Neuronal stem cell (in vitro differentiated cells): ENCODE measurements around the gene METRN.

Source experiments
- DNase-seq: peaks from one replicate; pipeline ENCODE4 v3.0.0-alpha.2; 2013; ENCODE audit warnings: low spot score
- H2AFZ ChIP-seq: one replicate; pipeline ENCODE4 v1.6.1; 2013; ENCODE audit warnings: mild to moderate bottlenecking, low read length, inconsistent platforms
- H2AK5ac ChIP-seq: 2 replicates; pipeline ENCODE4 v1.6.1; 2013; ENCODE audit warnings: low read depth, mild to moderate bottlenecking, inconsistent platforms, low read length, moderate library complexity, mixed read lengths
- H2BK120ac ChIP-seq: 2 replicates; pipeline ENCODE4 v1.6.1; 2013; ENCODE audit warnings: low read depth, mild to moderate bottlenecking, inconsistent platforms, low read length, moderate library complexity, mixed read lengths
- H2BK12ac ChIP-seq: one replicate; pipeline ENCODE4 v1.6.1; 2013; ENCODE audit warnings: low read length, inconsistent platforms
- H2BK15ac ChIP-seq: 2 replicates; pipeline ENCODE4 v1.6.1; 2013; ENCODE audit warnings: mild to moderate bottlenecking, low read length, inconsistent platforms, mixed read lengths
- H2BK5ac ChIP-seq: one replicate; pipeline ENCODE4 v1.6.1; 2013; ENCODE audit warnings: inconsistent platforms, mild to moderate bottlenecking, low read length, moderate library complexity
- H3K14ac ChIP-seq: one replicate; pipeline ENCODE4 v1.6.1; 2013; ENCODE audit warnings: low read length, inconsistent platforms
- H3K18ac ChIP-seq: 2 replicates; pipeline ENCODE4 v1.6.1; 2013; ENCODE audit warnings: low read length, inconsistent platforms
- H3K23ac ChIP-seq: 2 replicates; pipeline ENCODE4 v1.6.1; 2013; ENCODE audit warnings: low read depth, mild to moderate bottlenecking, mixed read lengths, low read length, inconsistent platforms; ENCODE audit not compliant: poor library complexity
- H3K27ac ChIP-seq: replicated peaks from 3 replicates; pipeline ENCODE4 v1.5.1; 2013; ENCODE audit warnings: low read length, inconsistent platforms
- H3K27me3 ChIP-seq, 3 experiments: 2 replicates each; pipeline ENCODE4 v1.6.1; 2013; ENCODE audit warnings: low read length in 3 of 3, mild to moderate bottlenecking in 2 of 3, inconsistent platforms in 1 of 3, low read depth in 1 of 3, mixed read lengths in 1 of 3, moderate library complexity in 1 of 3; ENCODE audit not compliant: control insufficient read depth in 3 of 3, insufficient read depth in 3 of 3
- H3K36me3 ChIP-seq, 2 donors: replicated peaks in 1 of 2; 2 replicates each; pipeline ENCODE4 v1.6.1; 2013; ENCODE audit warnings: low read length in 2 of 2; ENCODE audit not compliant: control insufficient read depth in 2 of 2, insufficient read depth in 2 of 2
- H3K4ac ChIP-seq: 2 replicates; pipeline ENCODE4 v1.6.1; 2013; ENCODE audit warnings: inconsistent platforms, mild to moderate bottlenecking, low read length, moderate library complexity
- H3K4me1 ChIP-seq, 2 donors: 1 replicate in 1 of 2; 2 replicates in 1 of 2; pipeline ENCODE4 v1.6.1; 2013; ENCODE audit warnings: low read length in 2 of 2, low read depth in 1 of 2; ENCODE audit not compliant: control insufficient read depth in 2 of 2, insufficient read depth in 1 of 2
- H3K4me2 ChIP-seq: one replicate; pipeline ENCODE4 v1.6.1; 2013; ENCODE audit warnings: mild to moderate bottlenecking, low read length, inconsistent platforms; ENCODE audit not compliant: insufficient read depth, poor library complexity, severe bottlenecking
- H3K4me3 ChIP-seq, 2 donors: 2 replicates each; pipeline ENCODE4 v1.5.1; 2013; ENCODE audit warnings: low read length in 2 of 2, mild to moderate bottlenecking in 2 of 2, inconsistent platforms in 1 of 2, moderate library complexity in 1 of 2
- H3K79me1 ChIP-seq: one replicate; pipeline ENCODE4 v1.6.1; 2013; ENCODE audit warnings: low read depth, mild to moderate bottlenecking, inconsistent platforms, low read length, moderate library complexity
- H3K9ac ChIP-seq: one replicate; pipeline ENCODE4 v1.6.1; 2013; ENCODE audit warnings: mild to moderate bottlenecking, low read depth, low read length, inconsistent platforms; ENCODE audit not compliant: poor library complexity
- H3K9me3 ChIP-seq, 2 donors: replicated peaks in 1 of 2; 2 replicates each; pipeline versions ENCODE3 to v1.6.1; 2013; ENCODE audit warnings: low read length in 2 of 2, mild to moderate bottlenecking in 2 of 2, inconsistent platforms in 1 of 2, low read depth in 1 of 2, mixed read lengths in 1 of 2, moderate library complexity in 1 of 2; ENCODE audit not compliant: control insufficient read depth in 2 of 2, insufficient read depth in 1 of 2
- H4K8ac ChIP-seq: one replicate; pipeline ENCODE4 v1.6.1; 2013; ENCODE audit warnings: low read depth, mild to moderate bottlenecking, inconsistent platforms, low read length, moderate library complexity
- H4K91ac ChIP-seq: one replicate; pipeline ENCODE4 v1.6.1; 2013; ENCODE audit warnings: low read length, low read depth, mild to moderate bottlenecking, inconsistent platforms; ENCODE audit not compliant: poor library complexity
- WGBS, 2 donors: extraction: QIAGEN DNeasy Blood & Tissue Kit; methylation state at CpG; one replicate each; pipeline ENCODE4 v1.1.7; 2013; ENCODE audit warnings: missing lambda C conversion rate in 2 of 2, mixed read lengths in 1 of 2; ENCODE audit not compliant: insufficient read length in 2 of 2, insufficient replicate concordance in 1 of 2; ENCODE audit errors: extremely low coverage in 2 of 2; 5-methylcytosine and 5-hydroxymethylcytosine counted together

METRN gene

GRCh38 chr16:722835-723633 is 8.1 kb downstream of the METRN start:
- WGBS, 2 donors, result no CpG with 5 or more reads among the region's 24 CpGs
- Histone ChIP-seq H3K23ac (no peak overlapping the region), H3K27me3 (peaks cover 0 to 13% (median 0%) of the 10 kb centered on the region in 3 experiments)

GRCh38 chr16:723695-724094 is 8.8 kb downstream of the METRN start:
- H4K91ac ChIP-seq, result no peak overlapping the region
- no peak overlapping the region for H3K4me3 ChIP-seq
- no peak overlapping the region for H2BK12ac ChIP-seq
- no peak overlapping the region for H2AK5ac ChIP-seq
- H3K27me3 ChIP-seq, result peaks cover 0 to 16% (median 0%) of the 10 kb centered on the region in 3 experiments
- no peak overlapping the region for H3K9ac ChIP-seq
- H3K79me1 ChIP-seq, result peaks cover 19% of the 10 kb centered on the region
- H3K4me1 ChIP-seq, result peaks cover 27 to 30% of the 10 kb centered on the region in 2 donors
- no peaks in the 10 kb centered on the region for H3K9me3 ChIP-seq
- WGBS, 2 donors, result no CpG with 5 or more reads among the region's 9 CpGs
- no peak overlapping the region for H2AFZ ChIP-seq
- no peak for DNase-seq
- H3K18ac ChIP-seq, result no peak overlapping the region
- H2BK15ac ChIP-seq, result no peak overlapping the region
- no peak overlapping the region for H3K14ac ChIP-seq
- no peak overlapping the region for H3K23ac ChIP-seq
- H3K4ac ChIP-seq, result no peak overlapping the region
- H3K4me2 ChIP-seq, result no peak overlapping the region
- no peak overlapping the region for H4K8ac ChIP-seq
- peaks cover 4 to 7% of the 10 kb centered on the region in 2 donors for H3K36me3 ChIP-seq
- H2BK120ac ChIP-seq, result no peak overlapping the region
- H2BK5ac ChIP-seq, result peak overlapping the region; percentile 16
- no peak overlapping the region for H3K27ac ChIP-seq

More at GRCh38 chr16:722835-723633, 8.1 kb downstream of the METRN start:
- Histone ChIP-seq H3K4me1 (peaks cover 30 to 37% of the 10 kb centered on the region in 2 donors), H3K4ac (no peak overlapping the region), H2BK12ac (no peak overlapping the region), H2BK15ac (no peak overlapping the region), H3K27ac (no peak overlapping the region), H3K18ac (no peak overlapping the region), H3K4me3 (no peak overlapping the region), H3K14ac (no peak overlapping the region), H3K9ac (no peak overlapping the region), H2BK120ac (no peak overlapping the region), H2BK5ac (peak overlapping the region; percentile 16), H2AK5ac (peak overlapping the region; percentile 61), H3K36me3 (peaks cover 4 to 14% of the 10 kb centered on the region in 2 donors), H4K8ac (no peak overlapping the region), H4K91ac (no peak overlapping the region), H3K9me3 (no peaks in the 10 kb centered on the region), H3K79me1 (peaks cover 24% of the 10 kb centered on the region), H2AFZ (no peak overlapping the region), H3K4me2 (no peak overlapping the region)
- no peak for DNase-seq

- Histone ChIP-seq H2BK12ac (peak overlapping the region; percentile 30), H3K9ac (no peak overlapping the region), H4K8ac (peak overlapping the region; percentile 65), H3K36me3 (peaks cover 2 to 4% of the 10 kb centered on the region in 2 donors), H3K14ac (peak overlapping the region; percentile 38), H3K27ac (no peak overlapping the region), H3K23ac (peak overlapping the region; percentile 80), H2BK120ac (no peak overlapping the region), H2AK5ac (peak overlapping the region; percentile 92), H3K27me3 (peaks cover 0 to 16% (median 0%) of the 10 kb centered on the region in 3 experiments), H3K4me2 (no peak overlapping the region), H3K4me3 (no peak overlapping the region), H3K4ac (no peak overlapping the region), H4K91ac (no peak overlapping the region), H2BK5ac (peak overlapping the region; percentile 66), H3K18ac (peak overlapping the region; percentile 17), H3K79me1 (peaks cover 13% of the 10 kb centered on the region), H3K9me3 (no peaks in the 10 kb centered on the region), H3K4me1 (peaks cover 23% of the 10 kb centered on the region in 2 donors), H2AFZ (no peak overlapping the region), H2BK15ac (no peak overlapping the region)
- DNase-seq, result no peak
- no CpG with 5 or more reads among the region's 29 CpGs for WGBS, 2 donors
These were observed 9.5 kb downstream of the METRN start for GRCh38 chr16:724188-725040.

- Histone ChIP-seq H3K4me1 (peaks cover 17 to 18% of the 10 kb centered on the region in 2 donors), H4K91ac (no peak overlapping the region), H3K4me2 (no peak overlapping the region), H4K8ac (peak overlapping the region; percentile 65), H3K9me3 (no peaks in the 10 kb centered on the region), H2AFZ (no peak overlapping the region), H3K36me3 (peaks cover 2 to 4% of the 10 kb centered on the region in 2 donors), H3K4me3 (no peak overlapping the region), H3K79me1 (peaks cover 10% of the 10 kb centered on the region), H2AK5ac (peak overlapping the region; percentile 92), H2BK15ac (peak overlapping the region; percentile 1), H3K27ac (no peak overlapping the region), H3K4ac (no peak overlapping the region), H3K23ac (peak overlapping the region; percentile 80), H2BK120ac (no peak overlapping the region), H3K9ac (no peak overlapping the region), H3K14ac (no peak overlapping the region), H2BK12ac (peak overlapping the region; percentile 30), H3K18ac (peak overlapping the region; percentile 38), H2BK5ac (peak overlapping the region; percentile 66), H3K27me3 (peaks cover 0 to 16% (median 0%) of the 10 kb centered on the region in 3 experiments)
- WGBS, 2 donors, result no CpG with 5 or more reads among the region's 7 CpGs
- DNase-seq, result no peak
These were observed 10.1 kb downstream of the METRN start for GRCh38 chr16:725041-725376.
